Liver (tissue), 9 donors: ENCODE measurements around the gene TMEM117. TPM values are rescaled to one million over a fixed set of nuclear protein-coding genes. Genes with fewer than 3 reads are reported as not detected.

ENCODE experiments used
- DNase-seq: peaks from one replicate; pipeline ENCODE4 v3.0.0-alpha.2; 2017; ENCODE audit warnings: low spot score
- H3K27ac ChIP-seq, 2 donors: one replicate each; pipeline ENCODE4 v1.7.0; 2013; ENCODE audit warnings: inconsistent platforms in 2 of 2, low read length in 2 of 2, control low read depth in 1 of 2, low read depth in 1 of 2, mild to moderate bottlenecking in 1 of 2
- H3K27me3 ChIP-seq, 4 donors: one replicate each; pipeline versions ENCODE4 v1.6.1 to v1.7.0; 2013; ENCODE audit warnings: low read length in 3 of 4, inconsistent platforms in 1 of 4, mild to moderate bottlenecking in 1 of 4, moderate library complexity in 1 of 4; ENCODE audit not compliant: control insufficient read depth in 4 of 4, insufficient read depth in 4 of 4
- H3K36me3 ChIP-seq, 4 donors: one replicate each; pipeline versions ENCODE4 v1.6.1 to v1.7.0; 2013; ENCODE audit warnings: low read length in 3 of 4, mild to moderate bottlenecking in 3 of 4, low read depth in 1 of 4, moderate library complexity in 1 of 4; ENCODE audit not compliant: control insufficient read depth in 4 of 4, insufficient read depth in 3 of 4
- H3K4me1 ChIP-seq, 4 donors: one replicate each; pipeline versions ENCODE4 v1.6.1 to v1.7.0; 2013; ENCODE audit warnings: low read length in 3 of 4, mild to moderate bottlenecking in 3 of 4, moderate library complexity in 1 of 4; ENCODE audit not compliant: control insufficient read depth in 4 of 4, insufficient read depth in 4 of 4
- H3K4me3 ChIP-seq, 3 donors: one replicate each; pipeline versions ENCODE4 v1.6.1 to v1.7.0; 2013; ENCODE audit warnings: low read length in 3 of 3, control low read depth in 1 of 3, low read depth in 1 of 3, mild to moderate bottlenecking in 1 of 3
- H3K9ac ChIP-seq, 2 donors: one replicate each; pipeline ENCODE4 v1.7.0; 2013; ENCODE audit warnings: low read length in 2 of 2, mild to moderate bottlenecking in 2 of 2, moderate library complexity in 2 of 2, control low read depth in 1 of 2, low read depth in 1 of 2
- H3K9me3 ChIP-seq, 4 donors: one replicate each; pipeline versions ENCODE4 v1.6.1 to v1.7.0; 2013; ENCODE audit warnings: low read length in 3 of 4; ENCODE audit not compliant: control insufficient read depth in 4 of 4
- EGR1 ChIP-seq, 2 donors: IDR thresholded peaks; 2 replicates each; pipeline ENCODE4 v1.6.1; 2016 to 2018; ENCODE audit warnings: antibody characterized with exemption in 2 of 2, low read depth in 2 of 2
- FOXA1 ChIP-seq: IDR thresholded peaks from 2 replicates; pipeline ENCODE4 v1.6.1; 2016; ENCODE audit warnings: antibody characterized with exemption
- FOXA2 ChIP-seq: IDR thresholded peaks from 2 replicates; pipeline ENCODE4 v1.6.1; 2016; ENCODE audit warnings: antibody characterized with exemption
- GABPA ChIP-seq, 2 donors: IDR thresholded peaks in 1 of 2; conservative IDR thresholded peaks in 1 of 2; 2 replicates each; pipeline ENCODE4 v1.6.1; 2016; ENCODE audit warnings: antibody characterized with exemption in 2 of 2, mild to moderate bottlenecking in 1 of 2, moderate library complexity in 1 of 2
- JUND ChIP-seq, 2 donors: IDR thresholded peaks; 2 replicates each; pipeline ENCODE4 v1.6.1; 2016; ENCODE audit warnings: antibody characterized with exemption in 2 of 2
- NR2F2 ChIP-seq: IDR thresholded peaks from 2 replicates; pipeline ENCODE4 v1.6.1; 2016; ENCODE audit warnings: antibody characterized with exemption
- RAD21 ChIP-seq, 2 donors: IDR thresholded peaks; 2 replicates each; pipeline ENCODE4 v1.6.1; 2016; ENCODE audit warnings: antibody characterized with exemption in 2 of 2, mild to moderate bottlenecking in 2 of 2
- RXRA ChIP-seq, 2 donors: IDR thresholded peaks; 2 replicates each; pipeline ENCODE4 v1.6.1; 2017 to 2018; ENCODE audit warnings: antibody characterized with exemption in 2 of 2, mild to moderate bottlenecking in 1 of 2
- SP1 ChIP-seq: IDR thresholded peaks from 2 replicates; pipeline ENCODE4 v1.6.1; 2018; ENCODE audit warnings: antibody characterized with exemption, mild to moderate bottlenecking
- TAF1 ChIP-seq: conservative IDR thresholded peaks from 2 replicates; pipeline ENCODE4 v1.6.1; 2016; ENCODE audit warnings: antibody characterized with exemption, mild to moderate bottlenecking
- YY1 ChIP-seq: IDR thresholded peaks from 2 replicates; pipeline ENCODE4 v1.6.1; 2016; ENCODE audit warnings: antibody characterized with exemption, mild to moderate bottlenecking
- WGBS: extraction: QIAGEN DNeasy Blood & Tissue Kit; methylation state at CpG from one replicate; pipeline ENCODE4 v1.1.7; 2013; 5-methylcytosine and 5-hydroxymethylcytosine counted together
- polyA plus RNA-seq, 2 donors: library from polyadenylated mRNA; stranded (reverse) in 1 of 2; unstranded in 1 of 2; fragments of 200-250 nt in 1 of 2; fragments of >200 nt in 1 of 2; fragmentation: Nextera tagmentation in 1 of 2; extraction: Ambion mirVana in 1 of 2; gene quantifications; one replicate each; pipeline versions ENCODE4 v1.2.1 to v1.2.3, GENCODE V29; 2013 to 2015
- total RNA-seq, 2 donors: library from RNA; depleted of rRNA; stranded (reverse); fragments of >200 nt; gene quantifications; one replicate each; pipeline ENCODE4 v1.2.3, GENCODE V29; 2014
- TF ChIP-seq, protein P1 (sequence below): IDR thresholded peaks from 2 replicates; pipeline ENCODE4 v1.6.1; 2016; ENCODE audit warnings: antibody characterized with exemption
- TF ChIP-seq, protein P2 (sequence below): IDR thresholded peaks from 2 replicates; pipeline ENCODE4 v1.6.1; 2016; ENCODE audit warnings: antibody characterized with exemption
- TF ChIP-seq, protein P3 (sequence below): fragments of 150-350 bp; IDR thresholded peaks from 2 replicates; pipeline ENCODE4 v1.5.1; 2017; ENCODE audit warnings: improper control_type of control experiment, low read depth, low read length; ENCODE audit not compliant: missing input control
- TF ChIP-seq, protein P4 (sequence below): IDR thresholded peaks from 2 replicates; pipeline ENCODE4 v1.6.1; 2016; ENCODE audit warnings: antibody characterized with exemption
- TF ChIP-seq, protein P5 (sequence below): IDR thresholded peaks from 2 replicates; pipeline ENCODE4 v1.6.1; 2016; ENCODE audit warnings: antibody characterized with exemption, mild to moderate bottlenecking
- donor health status: healthy.
- donor health status: healthy.
- donor health status: healthy.
- donor health status: healthy.
- donor health status: healthy.

The TMEM117 gene
- total and polyA plus RNA-seq, 4 donors = 2.0 to 5.9 (median 3.9) TPM

DNA sequence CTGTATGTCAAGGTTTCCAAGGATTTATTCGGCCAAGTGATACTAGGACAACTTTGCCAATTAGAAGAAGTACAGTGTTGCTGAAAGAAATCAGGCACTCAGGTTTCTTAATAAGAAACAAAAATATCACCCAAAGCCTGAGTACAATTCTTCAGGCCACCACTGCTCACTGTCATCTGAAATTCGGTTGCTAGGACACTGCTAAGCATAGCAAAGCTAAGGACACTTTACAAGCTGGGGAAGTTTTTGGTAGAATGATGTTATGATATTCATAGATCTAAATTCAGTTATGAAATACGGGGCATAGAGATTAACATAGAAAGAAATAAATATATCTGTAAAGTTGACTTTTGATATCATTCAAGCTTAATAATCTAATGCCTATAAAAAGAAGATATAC, 535.1 kb downstream of the TMEM117 start:
- Histone ChIP-seq H3K9me3 (no peaks in the 10 kb centered on the region), H3K9ac (no peak overlapping the region), H3K27me3 (no peaks in the 10 kb centered on the region), H3K27ac (no peak overlapping the region), H3K4me1 (no peaks in the 10 kb centered on the region), H3K4me3 (no peak overlapping the region), H3K36me3 (no peaks in the 10 kb centered on the region)
- TF ChIP-seq, protein P1, sequence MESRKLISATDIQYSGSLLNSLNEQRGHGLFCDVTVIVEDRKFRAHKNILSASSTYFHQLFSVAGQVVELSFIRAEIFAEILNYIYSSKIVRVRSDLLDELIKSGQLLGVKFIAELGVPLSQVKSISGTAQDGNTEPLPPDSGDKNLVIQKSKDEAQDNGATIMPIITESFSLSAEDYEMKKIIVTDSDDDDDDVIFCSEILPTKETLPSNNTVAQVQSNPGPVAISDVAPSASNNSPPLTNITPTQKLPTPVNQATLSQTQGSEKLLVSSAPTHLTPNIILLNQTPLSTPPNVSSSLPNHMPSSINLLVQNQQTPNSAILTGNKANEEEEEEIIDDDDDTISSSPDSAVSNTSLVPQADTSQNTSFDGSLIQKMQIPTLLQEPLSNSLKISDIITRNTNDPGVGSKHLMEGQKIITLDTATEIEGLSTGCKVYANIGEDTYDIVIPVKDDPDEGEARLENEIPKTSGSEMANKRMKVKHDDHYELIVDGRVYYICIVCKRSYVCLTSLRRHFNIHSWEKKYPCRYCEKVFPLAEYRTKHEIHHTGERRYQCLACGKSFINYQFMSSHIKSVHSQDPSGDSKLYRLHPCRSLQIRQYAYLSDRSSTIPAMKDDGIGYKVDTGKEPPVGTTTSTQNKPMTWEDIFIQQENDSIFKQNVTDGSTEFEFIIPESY = no peak
- TF ChIP-seq, protein P2, sequence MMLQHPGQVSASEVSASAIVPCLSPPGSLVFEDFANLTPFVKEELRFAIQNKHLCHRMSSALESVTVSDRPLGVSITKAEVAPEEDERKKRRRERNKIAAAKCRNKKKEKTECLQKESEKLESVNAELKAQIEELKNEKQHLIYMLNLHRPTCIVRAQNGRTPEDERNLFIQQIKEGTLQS = no peak
- no peak for TF ChIP-seq YY1
- TF ChIP-seq, protein P3, sequence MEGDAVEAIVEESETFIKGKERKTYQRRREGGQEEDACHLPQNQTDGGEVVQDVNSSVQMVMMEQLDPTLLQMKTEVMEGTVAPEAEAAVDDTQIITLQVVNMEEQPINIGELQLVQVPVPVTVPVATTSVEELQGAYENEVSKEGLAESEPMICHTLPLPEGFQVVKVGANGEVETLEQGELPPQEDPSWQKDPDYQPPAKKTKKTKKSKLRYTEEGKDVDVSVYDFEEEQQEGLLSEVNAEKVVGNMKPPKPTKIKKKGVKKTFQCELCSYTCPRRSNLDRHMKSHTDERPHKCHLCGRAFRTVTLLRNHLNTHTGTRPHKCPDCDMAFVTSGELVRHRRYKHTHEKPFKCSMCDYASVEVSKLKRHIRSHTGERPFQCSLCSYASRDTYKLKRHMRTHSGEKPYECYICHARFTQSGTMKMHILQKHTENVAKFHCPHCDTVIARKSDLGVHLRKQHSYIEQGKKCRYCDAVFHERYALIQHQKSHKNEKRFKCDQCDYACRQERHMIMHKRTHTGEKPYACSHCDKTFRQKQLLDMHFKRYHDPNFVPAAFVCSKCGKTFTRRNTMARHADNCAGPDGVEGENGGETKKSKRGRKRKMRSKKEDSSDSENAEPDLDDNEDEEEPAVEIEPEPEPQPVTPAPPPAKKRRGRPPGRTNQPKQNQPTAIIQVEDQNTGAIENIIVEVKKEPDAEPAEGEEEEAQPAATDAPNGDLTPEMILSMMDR = no peak
- no peak for TF ChIP-seq FOXA1
- no peak for TF ChIP-seq GABPA (IDR thresholded peaks at IDR 0.05 in 1 of 2, conservative IDR thresholded peaks at IDR 0.05 in 1 of 2)
- no peak for TF ChIP-seq TAF1
- TF ChIP-seq JUND (IDR thresholded peaks at IDR 0.05) = no peak
- no peak for TF ChIP-seq RAD21 (IDR thresholded peaks at IDR 0.05)
- TF ChIP-seq NR2F2 = no peak
- TF ChIP-seq SP1 = no peak
- TF ChIP-seq EGR1 (IDR thresholded peaks at IDR 0.05; ENCODE audit: low read depth in 2 of 2) = no peak
- no peak for TF ChIP-seq RXRA (IDR thresholded peaks at IDR 0.05)
- TF ChIP-seq, protein P4, sequence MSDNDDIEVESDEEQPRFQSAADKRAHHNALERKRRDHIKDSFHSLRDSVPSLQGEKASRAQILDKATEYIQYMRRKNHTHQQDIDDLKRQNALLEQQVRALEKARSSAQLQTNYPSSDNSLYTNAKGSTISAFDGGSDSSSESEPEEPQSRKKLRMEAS = no peak
- TF ChIP-seq, protein P5, sequence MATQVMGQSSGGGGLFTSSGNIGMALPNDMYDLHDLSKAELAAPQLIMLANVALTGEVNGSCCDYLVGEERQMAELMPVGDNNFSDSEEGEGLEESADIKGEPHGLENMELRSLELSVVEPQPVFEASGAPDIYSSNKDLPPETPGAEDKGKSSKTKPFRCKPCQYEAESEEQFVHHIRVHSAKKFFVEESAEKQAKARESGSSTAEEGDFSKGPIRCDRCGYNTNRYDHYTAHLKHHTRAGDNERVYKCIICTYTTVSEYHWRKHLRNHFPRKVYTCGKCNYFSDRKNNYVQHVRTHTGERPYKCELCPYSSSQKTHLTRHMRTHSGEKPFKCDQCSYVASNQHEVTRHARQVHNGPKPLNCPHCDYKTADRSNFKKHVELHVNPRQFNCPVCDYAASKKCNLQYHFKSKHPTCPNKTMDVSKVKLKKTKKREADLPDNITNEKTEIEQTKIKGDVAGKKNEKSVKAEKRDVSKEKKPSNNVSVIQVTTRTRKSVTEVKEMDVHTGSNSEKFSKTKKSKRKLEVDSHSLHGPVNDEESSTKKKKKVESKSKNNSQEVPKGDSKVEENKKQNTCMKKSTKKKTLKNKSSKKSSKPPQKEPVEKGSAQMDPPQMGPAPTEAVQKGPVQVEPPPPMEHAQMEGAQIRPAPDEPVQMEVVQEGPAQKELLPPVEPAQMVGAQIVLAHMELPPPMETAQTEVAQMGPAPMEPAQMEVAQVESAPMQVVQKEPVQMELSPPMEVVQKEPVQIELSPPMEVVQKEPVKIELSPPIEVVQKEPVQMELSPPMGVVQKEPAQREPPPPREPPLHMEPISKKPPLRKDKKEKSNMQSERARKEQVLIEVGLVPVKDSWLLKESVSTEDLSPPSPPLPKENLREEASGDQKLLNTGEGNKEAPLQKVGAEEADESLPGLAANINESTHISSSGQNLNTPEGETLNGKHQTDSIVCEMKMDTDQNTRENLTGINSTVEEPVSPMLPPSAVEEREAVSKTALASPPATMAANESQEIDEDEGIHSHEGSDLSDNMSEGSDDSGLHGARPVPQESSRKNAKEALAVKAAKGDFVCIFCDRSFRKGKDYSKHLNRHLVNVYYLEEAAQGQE = no peak
- TF ChIP-seq FOXA2 = no peak
- WGBS = 91% methylated on average over 3 of the region's 3 CpGs
- no peak for DNase-seq

DNA sequence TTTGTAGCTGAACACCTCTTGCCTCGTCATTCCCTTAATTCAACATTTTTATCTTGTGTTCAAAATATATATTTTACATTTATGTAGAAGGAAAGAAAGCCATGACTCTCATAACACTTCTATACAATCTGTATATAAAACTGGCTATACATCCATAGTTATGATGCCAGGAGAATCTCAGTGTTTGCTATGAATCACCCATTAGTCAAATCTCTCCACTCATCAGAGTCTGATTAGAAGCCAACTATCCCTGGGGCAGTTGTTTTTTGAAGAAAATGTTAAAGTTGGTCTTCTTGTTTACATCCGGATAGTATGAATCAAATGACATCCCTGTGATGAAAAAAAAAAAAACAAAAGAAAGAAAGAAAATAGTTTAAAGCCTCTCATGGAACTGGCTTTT, 536.4 kb downstream of the TMEM117 start:
- 93% methylated on average over 2 of the region's 2 CpGs for WGBS
- no peaks in the 10 kb centered on the region for H3K27me3 ChIP-seq

More for the DNA sequence above, 536.4 kb downstream of the TMEM117 start:
- H3K9me3 ChIP-seq = no peaks in the 10 kb centered on the region
- no peak overlapping the region for H3K27ac ChIP-seq
- TF ChIP-seq, protein P5 = no peak
- TF ChIP-seq, protein P1 = no peak
- no peak for TF ChIP-seq SP1
- TF ChIP-seq TAF1 = no peak
- H3K9ac ChIP-seq = no peak overlapping the region
- DNase-seq = no peak
- H3K4me1 ChIP-seq = no peaks in the 10 kb centered on the region
- no peaks in the 10 kb centered on the region for H3K36me3 ChIP-seq
- no peak overlapping the region for H3K4me3 ChIP-seq
